KMS-11 (cell line): ENCODE measurements around the gene MAP3K10.

Experiments
- H2AFZ ChIP-seq: fragments of 200-600 bp; sonication (generic); 2 replicates; pipeline ENCODE4 v1.6.1; 2016; ENCODE audit warnings: antibody characterized with exemption, mixed run types, low read depth
- H3K27ac ChIP-seq: fragments of 200-600 bp; sonication (generic); 2 replicates; pipeline ENCODE4 v1.6.1; 2016; ENCODE audit warnings: mild to moderate bottlenecking, mixed run types
- H3K27me3 ChIP-seq: fragments of 200-600 bp; sonication (generic); 2 replicates; pipeline ENCODE4 v1.6.1; 2017; ENCODE audit warnings: mild to moderate bottlenecking, low read depth, mixed run types, moderate library complexity; ENCODE audit not compliant: insufficient read depth
- H3K36me3 ChIP-seq: fragments of 200-600 bp; sonication (generic); 2 replicates; pipeline ENCODE4 v1.6.1; 2017; ENCODE audit warnings: mild to moderate bottlenecking, mixed run types; ENCODE audit not compliant: insufficient read depth
- H3K4me1 ChIP-seq: fragments of 200-600 bp; sonication (generic); 2 replicates; pipeline ENCODE4 v1.6.1; 2016; ENCODE audit warnings: mild to moderate bottlenecking, low read depth, mixed run types; ENCODE audit not compliant: poor library complexity, severe bottlenecking
- H3K4me2 ChIP-seq: fragments of 200-600 bp; sonication (generic); 2 replicates; pipeline ENCODE4 v1.7.0; 2016; ENCODE audit warnings: mild to moderate bottlenecking, mixed run types
- H3K4me3 ChIP-seq: fragments of 200-600 bp; sonication (generic); IDR thresholded peaks from 2 replicates; pipeline ENCODE4 v1.6.1; 2017; ENCODE audit warnings: low read depth, low read length, mixed read lengths; ENCODE audit not compliant: insufficient read depth
- H3K79me2 ChIP-seq: fragments of 200-600 bp; sonication (generic); 2 replicates; pipeline ENCODE4 v1.6.1; 2016; ENCODE audit warnings: low read depth, mixed run types; ENCODE audit not compliant: insufficient read depth
- H3K9ac ChIP-seq: fragments of 200-600 bp; sonication (generic); 2 replicates; pipeline ENCODE4 v1.6.1; 2016; ENCODE audit warnings: mild to moderate bottlenecking, mixed run types
- H4K20me1 ChIP-seq: fragments of 200-600 bp; sonication (generic); 2 replicates; pipeline ENCODE4 v1.6.1; 2016; ENCODE audit warnings: mild to moderate bottlenecking, mixed run types; ENCODE audit not compliant: insufficient read depth
- TF ChIP-seq, protein P1 (sequence below): fragments of 200-600 bp; sonication (generic); conservative IDR thresholded peaks from 2 replicates; pipeline ENCODE4 v1.6.1; 2017; ENCODE audit warnings: low read depth, mild to moderate bottlenecking, antibody characterized with exemption, low read length, moderate library complexity, mixed read lengths

MAP3K10 gene

DNA sequence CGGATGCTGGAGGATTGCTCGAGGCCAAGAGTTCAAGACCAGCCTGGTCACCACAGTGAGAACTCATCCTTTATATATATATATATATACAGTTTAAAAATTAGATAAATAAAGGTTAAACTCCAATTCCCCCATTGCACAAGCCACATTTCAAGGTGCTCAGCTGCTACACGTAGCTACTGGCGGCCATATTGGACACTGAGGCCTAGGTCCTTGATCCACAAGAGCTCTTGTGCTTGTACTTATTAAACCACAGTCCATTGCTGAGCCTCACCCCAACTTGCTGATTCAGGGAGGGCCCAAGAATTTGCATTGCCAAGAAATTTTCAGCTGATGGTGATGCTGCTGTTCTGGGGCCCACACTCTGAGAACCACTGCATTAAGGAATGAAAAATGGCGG is 17.4 kb downstream of the MAP3K10 start:
- Histone ChIP-seq H3K4me3 (no peak overlapping the region), H3K4me2 (no peak overlapping the region), H3K27ac (no peak overlapping the region), H3K27me3 (no peaks in the 10 kb centered on the region), H3K36me3 (no peaks in the 10 kb centered on the region), H3K79me2 (no peaks in the 10 kb centered on the region), H3K4me1 (no peaks in the 10 kb centered on the region), H3K9ac (no peak overlapping the region), H2AFZ (no peak overlapping the region), H4K20me1 (no peaks in the 10 kb centered on the region)
- TF ChIP-seq, protein P1, sequence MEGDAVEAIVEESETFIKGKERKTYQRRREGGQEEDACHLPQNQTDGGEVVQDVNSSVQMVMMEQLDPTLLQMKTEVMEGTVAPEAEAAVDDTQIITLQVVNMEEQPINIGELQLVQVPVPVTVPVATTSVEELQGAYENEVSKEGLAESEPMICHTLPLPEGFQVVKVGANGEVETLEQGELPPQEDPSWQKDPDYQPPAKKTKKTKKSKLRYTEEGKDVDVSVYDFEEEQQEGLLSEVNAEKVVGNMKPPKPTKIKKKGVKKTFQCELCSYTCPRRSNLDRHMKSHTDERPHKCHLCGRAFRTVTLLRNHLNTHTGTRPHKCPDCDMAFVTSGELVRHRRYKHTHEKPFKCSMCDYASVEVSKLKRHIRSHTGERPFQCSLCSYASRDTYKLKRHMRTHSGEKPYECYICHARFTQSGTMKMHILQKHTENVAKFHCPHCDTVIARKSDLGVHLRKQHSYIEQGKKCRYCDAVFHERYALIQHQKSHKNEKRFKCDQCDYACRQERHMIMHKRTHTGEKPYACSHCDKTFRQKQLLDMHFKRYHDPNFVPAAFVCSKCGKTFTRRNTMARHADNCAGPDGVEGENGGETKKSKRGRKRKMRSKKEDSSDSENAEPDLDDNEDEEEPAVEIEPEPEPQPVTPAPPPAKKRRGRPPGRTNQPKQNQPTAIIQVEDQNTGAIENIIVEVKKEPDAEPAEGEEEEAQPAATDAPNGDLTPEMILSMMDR = no peak

DNA sequence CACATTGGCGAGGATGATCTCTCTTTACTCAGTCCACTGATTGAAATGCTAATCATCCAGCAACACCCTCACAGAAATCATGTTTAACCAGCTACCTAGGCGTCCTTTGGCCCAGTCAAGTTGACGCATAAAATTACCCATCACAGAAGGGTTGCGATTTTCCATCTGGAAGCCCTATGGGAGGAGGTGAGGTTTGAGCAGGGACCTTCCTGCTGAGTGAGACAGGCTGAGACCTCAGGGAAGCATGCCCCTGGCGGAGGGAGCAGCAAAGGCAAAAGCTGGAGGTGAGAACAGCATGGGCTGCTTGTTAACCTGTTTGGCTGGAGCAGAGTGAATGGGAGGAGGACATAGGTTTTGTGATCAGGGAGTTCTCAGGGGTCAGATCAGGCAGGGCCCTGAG is 19.7 kb downstream of the MAP3K10 start:
- no peak overlapping the region for H3K27ac ChIP-seq
- H3K4me2 ChIP-seq = no peak overlapping the region
- H3K27me3 ChIP-seq = no peaks in the 10 kb centered on the region
- TF ChIP-seq, protein P1 = no peak
- no peak overlapping the region for H2AFZ ChIP-seq
- H4K20me1 ChIP-seq = no peaks in the 10 kb centered on the region
- no peaks in the 10 kb centered on the region for H3K4me1 ChIP-seq
- H3K36me3 ChIP-seq = no peaks in the 10 kb centered on the region
- H3K79me2 ChIP-seq = no peaks in the 10 kb centered on the region
- H3K4me3 ChIP-seq = no peak overlapping the region
- H3K9ac ChIP-seq = no peak overlapping the region

DNA sequence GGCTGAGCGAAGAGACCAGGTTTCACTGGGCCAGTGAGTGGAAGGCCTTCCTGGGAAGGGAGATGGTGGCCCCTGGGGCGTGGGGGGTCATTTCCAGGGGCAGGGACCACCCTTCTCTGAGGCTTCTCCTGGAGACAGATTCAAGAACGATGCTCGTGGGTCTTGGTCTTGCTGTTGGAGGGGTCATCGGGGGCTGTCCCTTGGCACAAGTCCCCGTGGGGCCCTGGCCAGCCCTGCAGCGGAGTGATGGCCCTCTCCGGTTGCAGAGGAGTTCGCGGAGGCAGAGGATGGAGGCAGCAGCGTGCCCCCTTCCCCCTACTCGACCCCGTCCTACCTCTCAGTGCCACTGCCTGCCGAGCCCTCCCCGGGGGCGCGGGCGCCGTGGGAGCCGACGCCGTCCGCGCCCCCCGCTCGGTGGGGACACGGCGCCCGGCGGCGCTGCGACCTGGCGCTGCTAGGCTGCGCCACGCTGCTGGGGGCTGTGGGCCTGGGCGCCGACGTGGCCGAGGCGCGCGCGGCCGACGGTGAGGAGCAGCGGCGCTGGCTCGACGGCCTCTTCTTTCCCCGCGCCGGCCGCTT is 22.1 kb downstream of the MAP3K10 start:
- Histone ChIP-seq H3K4me2 (no peak overlapping the region), H3K4me1 (no peaks in the 10 kb centered on the region), H3K9ac (no peak overlapping the region), H3K79me2 (no peaks in the 10 kb centered on the region), H3K27me3 (no peaks in the 10 kb centered on the region), H3K36me3 (no peaks in the 10 kb centered on the region), H3K27ac (no peak overlapping the region), H4K20me1 (no peaks in the 10 kb centered on the region), H3K4me3 (no peak overlapping the region), H2AFZ (no peak overlapping the region)
- TF ChIP-seq, protein P1 = no peak

DNA sequence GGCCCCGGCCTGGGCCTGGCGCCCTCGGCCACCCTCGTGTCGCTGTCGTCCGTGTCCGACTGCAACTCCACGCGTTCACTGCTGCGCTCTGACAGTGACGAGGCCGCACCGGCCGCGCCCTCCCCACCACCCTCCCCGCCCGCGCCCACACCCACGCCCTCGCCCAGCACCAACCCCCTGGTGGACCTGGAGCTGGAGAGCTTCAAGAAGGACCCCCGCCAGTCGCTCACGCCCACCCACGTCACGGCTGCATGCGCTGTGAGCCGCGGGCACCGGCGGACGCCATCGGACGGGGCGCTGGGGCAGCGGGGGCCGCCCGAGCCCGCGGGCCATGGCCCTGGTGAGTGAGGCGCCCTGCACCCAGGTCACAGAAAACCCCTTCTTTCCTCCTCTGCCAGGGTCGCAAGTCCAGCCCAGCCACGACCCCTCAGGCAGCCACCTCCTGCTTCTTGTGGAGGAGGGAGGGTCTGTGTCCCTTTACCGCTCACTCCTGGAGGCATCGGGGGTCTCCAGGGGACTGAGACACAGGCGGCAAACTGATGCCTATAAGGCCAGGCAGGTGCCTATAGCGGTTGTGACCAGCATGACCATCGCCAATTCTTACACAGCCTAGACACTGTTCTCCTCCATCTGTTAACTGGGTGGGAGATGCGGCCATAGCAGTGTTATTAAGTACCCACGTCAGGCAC is 22.8 kb downstream of the MAP3K10 start:
- no peaks in the 10 kb centered on the region; the same call in 1 of the 2 replicates for H3K27me3 ChIP-seq
- no peak overlapping the region for H3K27ac ChIP-seq
- no peaks in the 10 kb centered on the region for H3K79me2 ChIP-seq
- TF ChIP-seq, protein P1 = no peak
- no peak overlapping the region for H2AFZ ChIP-seq
- H3K4me1 ChIP-seq = no peaks in the 10 kb centered on the region
- no peaks in the 10 kb centered on the region for H4K20me1 ChIP-seq
- H3K4me3 ChIP-seq = no peak overlapping the region
- H3K9ac ChIP-seq = no peak overlapping the region
- H3K4me2 ChIP-seq = no peak overlapping the region
- no peaks in the 10 kb centered on the region for H3K36me3 ChIP-seq
